Nephron progenitor cell (in vitro differentiated cells): ENCODE measurements around the gene FER1L5.

ENCODE experiments used
- DNase-seq: peaks from one replicate; pipeline ENCODE4 v3.0.0; 2021
- H3K27ac Mint-ChIP-seq: 2 replicates; pipeline ENCODE4 v1.8.0; 2021; ENCODE audit warnings: mild to moderate bottlenecking, moderate library complexity, mixed read lengths
- H3K27me3 Mint-ChIP-seq: 2 replicates; pipeline ENCODE4 v1.8.0; 2021; ENCODE audit warnings: mild to moderate bottlenecking, low read depth, mixed read lengths; ENCODE audit not compliant: poor library complexity
- H3K36me3 Mint-ChIP-seq: 2 replicates; pipeline ENCODE4 v1.8.0; 2021; ENCODE audit warnings: low read depth, mixed read lengths
- H3K4me1 Mint-ChIP-seq: 2 replicates; pipeline ENCODE4 v1.8.0; 2021; ENCODE audit warnings: mixed read lengths
- H3K4me3 Mint-ChIP-seq: 2 replicates; pipeline ENCODE4 v1.8.0; 2021; ENCODE audit warnings: mild to moderate bottlenecking, moderate library complexity, mixed read lengths
- H3K9me3 Mint-ChIP-seq: 2 replicates; pipeline ENCODE4 v1.8.0; 2021; ENCODE audit warnings: mild to moderate bottlenecking, moderate library complexity, mixed read lengths
- CTCF ChIP-seq: fragments of 200-600 bp; sonication (generic); IDR thresholded peaks from 2 replicates; pipeline ENCODE4 v1.5.0; 2021; ENCODE audit warnings: antibody characterized with exemption

Gene FER1L5

GRCh38 chr2:96688649-96689430 lies 46.3 kb downstream of the FER1L5 start:
- Mint-ChIP-seq H3K4me1 (peaks cover 31% of the 10 kb centered on the region), H3K27ac (no peak overlapping the region), H3K9me3 (no peaks in the 10 kb centered on the region), H3K4me3 (no peak overlapping the region), H3K36me3 (no peaks in the 10 kb centered on the region), H3K27me3 (no peaks in the 10 kb centered on the region)
- no peak for DNase-seq
- TF ChIP-seq CTCF = no peak

GRCh38 chr2:96689431-96689991 lies 46.9 kb downstream of the FER1L5 start:
- Mint-ChIP-seq H3K9me3 (no peaks in the 10 kb centered on the region), H3K27me3 (no peaks in the 10 kb centered on the region), H3K4me3 (no peak overlapping the region), H3K4me1 (peaks cover 32% of the 10 kb centered on the region), H3K27ac (no peak overlapping the region), H3K36me3 (no peaks in the 10 kb centered on the region)
- DNase-seq = no peak
- no peak for TF ChIP-seq CTCF

- Mint-ChIP-seq H3K27me3 (no peaks in the 10 kb centered on the region), H3K36me3 (no peaks in the 10 kb centered on the region), H3K4me1 (peaks cover 34% of the 10 kb centered on the region), H3K9me3 (no peaks in the 10 kb centered on the region), H3K27ac (peak overlapping the region; percentile 41), H3K4me3 (no peak overlapping the region)
- no peak for DNase-seq
- TF ChIP-seq CTCF = no peak
Measured at GRCh38 chr2:96690306-96691021, 47.9 kb downstream of the FER1L5 start.

- Mint-ChIP-seq H3K4me3 (no peak overlapping the region), H3K9me3 (no peaks in the 10 kb centered on the region), H3K27ac (no peak overlapping the region), H3K4me1 (peaks cover 36% of the 10 kb centered on the region), H3K27me3 (no peaks in the 10 kb centered on the region), H3K36me3 (no peaks in the 10 kb centered on the region)
- no peak for DNase-seq
- TF ChIP-seq CTCF = no peak
Measured at GRCh38 chr2:96691022-96691612, 48.6 kb downstream of the FER1L5 start.

- TF ChIP-seq CTCF = no peak
- Mint-ChIP-seq H3K4me3 (no peak overlapping the region), H3K9me3 (no peaks in the 10 kb centered on the region), H3K27ac (peak overlapping the region; percentile 82), H3K27me3 (no peaks in the 10 kb centered on the region), H3K36me3 (no peaks in the 10 kb centered on the region), H3K4me1 (peaks cover 30% of the 10 kb centered on the region)
- DNase-seq = no peak
Measured at GRCh38 chr2:96692094-96692971, 49.8 kb downstream of the FER1L5 start.
